Smooth muscle cell (in vitro differentiated cells): Measurements from ENCODE around the gene TUBGCP2. TPM values are rescaled to one million over a fixed set of nuclear protein-coding genes. Genes with fewer than 3 reads are reported as not detected.

Source experiments
- DNase-seq: peaks from one replicate; lab custom pipeline; 2025; ENCODE audit not compliant: unreplicated experiment; lab: John Stamatoyannopoulos, UW
- H2AFZ ChIP-seq: fragments of 200-600 bp; sonication (generic); 2 replicates; pipeline ENCODE4 v1.6.0; 2016; ENCODE audit warnings: antibody characterized with exemption, low read depth, mild to moderate bottlenecking
- H3F3A ChIP-seq: fragments of 200-600 bp; sonication (generic); 2 replicates; pipeline ENCODE4 v1.6.0; 2017; ENCODE audit warnings: antibody characterized with exemption, low read depth
- H3K27ac ChIP-seq: fragments of 200-600 bp; sonication (generic); 2 replicates; pipeline ENCODE4 v1.5.1; 2016; ENCODE audit warnings: low read depth, mild to moderate bottlenecking
- H3K27me3 ChIP-seq: fragments of 200-600 bp; sonication (generic); 2 replicates; pipeline ENCODE4 v1.6.1; 2016; ENCODE audit warnings: low read depth, mild to moderate bottlenecking
- H3K36me3 ChIP-seq: fragments of 200-600 bp; sonication (generic); 2 replicates; pipeline ENCODE4 v1.5.1; 2016; ENCODE audit warnings: low read depth
- H3K4me1 ChIP-seq: fragments of 200-600 bp; sonication (generic); 2 replicates; pipeline ENCODE4 v1.5.1; 2016; ENCODE audit warnings: low read depth
- H3K4me2 ChIP-seq: fragments of 200-600 bp; sonication (generic); 2 replicates; pipeline ENCODE4 v1.6.0; 2016; ENCODE audit warnings: mild to moderate bottlenecking
- H3K4me3 ChIP-seq: fragments of 200-600 bp; sonication (generic); 2 replicates; pipeline ENCODE4 v1.5.1; 2016; ENCODE audit warnings: mild to moderate bottlenecking
- H3K79me2 ChIP-seq: fragments of 200-600 bp; sonication (generic); 2 replicates; pipeline ENCODE4 v1.6.0; 2016; ENCODE audit warnings: low read depth, mild to moderate bottlenecking
- H3K9ac ChIP-seq: fragments of 200-600 bp; sonication (generic); 2 replicates; pipeline ENCODE4 v1.6.0; 2016; ENCODE audit warnings: low read depth
- H3K9me3 ChIP-seq: fragments of 200-600 bp; sonication (generic); replicated peaks from 2 replicates; pipeline ENCODE4 v1.5.1; 2016; ENCODE audit warnings: low read depth
- H4K20me1 ChIP-seq: fragments of 200-600 bp; sonication (generic); 2 replicates; pipeline ENCODE4 v1.6.0; 2016; ENCODE audit warnings: low read depth
- WGBS: methylation state at CpG from one replicate; pipeline ENCODE4 v1.1.7; 2016; ENCODE audit warnings: low lambda C conversion rate; 5-methylcytosine and 5-hydroxymethylcytosine counted together
- polyA plus RNA-seq: library from polyadenylated mRNA; unstranded; fragments of >200 nt; fragmentation: Nextera tagmentation; extraction: Ambion mirVana; gene quantifications from 2 replicates; pipeline ENCODE4 v1.2.1, GENCODE V29; 2016
- total RNA-seq: library from RNA; depleted of rRNA; stranded (reverse); fragments of >200 nt; gene quantifications from 2 replicates; pipeline ENCODE4 v1.2.3, GENCODE V29; 2014
- TF ChIP-seq, protein P1 (sequence below): fragments of 200-600 bp; sonication (generic); IDR thresholded peaks from 2 replicates; pipeline ENCODE4 v1.5.1; 2017; ENCODE audit warnings: borderline replicate concordance, mild to moderate bottlenecking, antibody characterized with exemption; ENCODE audit not compliant: insufficient read depth, poor library complexity, severe bottlenecking

Gene TUBGCP2
- total and polyA plus RNA-seq, 2 experiments from 2014 or later = 39.5 to 40.5 TPM

DNA sequence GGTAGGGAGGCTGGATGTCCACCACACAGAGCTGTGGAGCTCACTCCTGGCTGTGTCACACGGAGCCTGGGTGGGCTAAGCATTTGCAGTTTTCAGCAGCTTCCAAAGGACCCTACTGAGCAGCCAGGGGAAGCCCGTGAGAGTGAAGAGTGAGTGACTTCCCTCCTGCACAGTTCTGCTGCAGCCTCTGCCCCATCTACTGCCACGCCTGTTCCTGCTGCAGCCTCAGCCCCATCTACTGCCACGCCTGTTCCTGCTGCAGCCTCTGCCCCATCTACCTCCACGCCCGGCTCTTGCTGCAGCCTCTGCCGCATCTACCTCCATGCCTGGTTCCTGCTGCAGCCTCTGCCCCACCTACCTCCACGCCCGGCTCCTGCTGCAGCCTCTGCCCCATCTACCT lies 44.2 kb downstream of the TUBGCP2 start:
- no peak for DNase-seq
- Histone ChIP-seq H3K27me3 (no peaks in the 10 kb centered on the region), H3K4me3 (no peak overlapping the region), H3K4me1 (peaks cover 10% of the 10 kb centered on the region), H3K27ac (no peak overlapping the region), H3K36me3 (no peaks in the 10 kb centered on the region), H2AFZ (no peak overlapping the region), H3K9ac (no peak overlapping the region), H3K4me2 (no peak overlapping the region), H4K20me1 (no peaks in the 10 kb centered on the region), H3K79me2 (no peaks in the 10 kb centered on the region), H3K9me3 (no peaks in the 10 kb centered on the region), H3F3A (no peaks in the 10 kb centered on the region)
- TF ChIP-seq, protein P1, sequence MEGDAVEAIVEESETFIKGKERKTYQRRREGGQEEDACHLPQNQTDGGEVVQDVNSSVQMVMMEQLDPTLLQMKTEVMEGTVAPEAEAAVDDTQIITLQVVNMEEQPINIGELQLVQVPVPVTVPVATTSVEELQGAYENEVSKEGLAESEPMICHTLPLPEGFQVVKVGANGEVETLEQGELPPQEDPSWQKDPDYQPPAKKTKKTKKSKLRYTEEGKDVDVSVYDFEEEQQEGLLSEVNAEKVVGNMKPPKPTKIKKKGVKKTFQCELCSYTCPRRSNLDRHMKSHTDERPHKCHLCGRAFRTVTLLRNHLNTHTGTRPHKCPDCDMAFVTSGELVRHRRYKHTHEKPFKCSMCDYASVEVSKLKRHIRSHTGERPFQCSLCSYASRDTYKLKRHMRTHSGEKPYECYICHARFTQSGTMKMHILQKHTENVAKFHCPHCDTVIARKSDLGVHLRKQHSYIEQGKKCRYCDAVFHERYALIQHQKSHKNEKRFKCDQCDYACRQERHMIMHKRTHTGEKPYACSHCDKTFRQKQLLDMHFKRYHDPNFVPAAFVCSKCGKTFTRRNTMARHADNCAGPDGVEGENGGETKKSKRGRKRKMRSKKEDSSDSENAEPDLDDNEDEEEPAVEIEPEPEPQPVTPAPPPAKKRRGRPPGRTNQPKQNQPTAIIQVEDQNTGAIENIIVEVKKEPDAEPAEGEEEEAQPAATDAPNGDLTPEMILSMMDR = no peak
- WGBS = 90% methylated on average over 9 of the region's 9 CpGs

DNA sequence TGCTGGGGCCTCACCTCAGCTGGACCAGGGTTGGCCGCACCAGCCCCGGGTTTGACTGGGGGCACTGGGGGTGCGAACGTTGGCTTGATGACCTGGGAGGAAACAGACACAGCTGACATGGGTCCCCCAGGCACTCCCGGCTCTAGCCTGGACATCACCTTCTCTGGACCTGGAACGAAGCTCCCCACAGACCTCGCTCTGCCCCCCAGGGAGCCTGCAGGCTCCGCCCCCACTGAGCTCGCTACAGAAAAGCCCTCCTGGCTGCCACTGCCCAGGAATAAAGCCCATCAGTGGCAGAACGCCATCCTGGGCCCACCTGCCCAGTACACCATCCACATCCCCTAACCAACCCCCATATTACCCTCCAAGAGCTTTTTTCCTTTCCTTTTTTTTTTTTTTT lies 45.0 kb downstream of the TUBGCP2 start:
- Histone ChIP-seq H4K20me1 (no peaks in the 10 kb centered on the region), H3K27me3 (no peaks in the 10 kb centered on the region), H3K4me2 (no peak overlapping the region), H2AFZ (no peak overlapping the region), H3F3A (no peaks in the 10 kb centered on the region), H3K9me3 (no peaks in the 10 kb centered on the region), H3K27ac (no peak overlapping the region), H3K9ac (no peak overlapping the region), H3K4me3 (no peak overlapping the region), H3K4me1 (peaks cover 14% of the 10 kb centered on the region), H3K36me3 (no peaks in the 10 kb centered on the region), H3K79me2 (no peaks in the 10 kb centered on the region)
- DNase-seq = no peak
- WGBS = 92% methylated on average over 10 of the region's 10 CpGs
- TF ChIP-seq, protein P1 = no peak

DNA sequence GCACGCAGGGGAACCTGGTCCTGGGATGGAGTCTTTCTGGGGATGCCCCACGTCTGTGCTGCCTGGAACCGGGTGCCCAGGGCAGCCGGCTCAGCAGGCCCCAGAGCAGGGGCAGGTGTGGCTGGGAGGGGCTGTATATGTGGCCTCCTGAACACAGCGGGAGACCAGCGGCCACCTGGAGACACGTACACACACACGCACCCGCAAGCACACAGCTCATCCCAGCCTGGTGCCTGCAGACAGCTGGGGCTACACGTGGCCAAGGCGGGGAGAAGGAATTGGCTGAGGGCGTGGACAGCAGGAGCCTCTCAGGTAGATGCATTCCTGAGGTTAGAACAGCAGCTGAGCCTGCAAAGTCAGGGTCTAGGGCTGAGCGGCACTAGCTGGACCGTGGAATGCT lies 46.0 kb downstream of the TUBGCP2 start:
- TF ChIP-seq, protein P1 = no peak
- Histone ChIP-seq H3K4me2 (no peak overlapping the region), H3K27me3 (no peaks in the 10 kb centered on the region), H2AFZ (no peak overlapping the region), H3K36me3 (no peaks in the 10 kb centered on the region), H3K4me1 (peaks cover 17% of the 10 kb centered on the region), H3K9ac (no peak overlapping the region), H3K9me3 (no peaks in the 10 kb centered on the region), H4K20me1 (no peaks in the 10 kb centered on the region), H3K27ac (no peak overlapping the region), H3K79me2 (no peaks in the 10 kb centered on the region), H3K4me3 (no peak overlapping the region), H3F3A (no peaks in the 10 kb centered on the region)
- 89% methylated on average over 14 of the region's 14 CpGs for WGBS
- DNase-seq = no peak

DNA sequence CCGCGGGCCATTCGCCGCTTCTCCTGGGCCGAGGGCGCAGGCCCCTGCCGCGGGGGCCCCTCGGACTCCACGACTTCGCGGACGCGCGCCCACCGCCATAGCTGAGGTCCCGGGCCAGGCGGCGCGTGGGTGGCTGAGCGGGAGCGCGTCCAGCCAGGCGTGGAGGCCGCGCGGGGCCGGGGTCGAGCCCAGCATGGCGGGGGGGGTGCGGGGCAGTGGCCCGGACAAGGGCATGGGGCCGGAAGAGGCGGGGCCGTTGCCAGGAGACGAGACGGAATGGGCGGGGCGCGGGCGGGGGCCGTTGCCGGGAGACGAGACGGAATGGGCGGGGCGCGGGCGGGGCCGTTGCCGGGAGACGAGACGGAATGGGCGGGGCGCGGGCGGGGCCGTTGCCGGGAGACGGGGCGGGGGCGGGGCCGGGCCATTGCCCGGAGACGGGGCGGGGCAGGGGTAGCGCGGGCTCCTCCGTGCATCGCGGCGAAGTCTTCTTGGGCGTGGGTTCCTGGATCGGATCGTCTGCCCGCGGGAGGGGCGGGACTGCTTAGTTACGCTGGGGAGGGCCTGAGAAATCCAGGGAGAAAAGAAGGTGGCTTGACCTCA lies 46.8 kb downstream of the TUBGCP2 start:
- Histone ChIP-seq H3F3A (no peaks in the 10 kb centered on the region), H3K4me3 (peak overlapping the region; percentile 74), H3K9me3 (no peaks in the 10 kb centered on the region), H2AFZ (peak overlapping the region; percentile 49), H3K4me1 (peaks cover 24% of the 10 kb centered on the region), H3K9ac (peak overlapping the region; percentile 70), H3K4me2 (peak overlapping the region; percentile 96), H4K20me1 (no peaks in the 10 kb centered on the region), H3K27ac (peak overlapping the region; percentile 31), H3K36me3 (no peaks in the 10 kb centered on the region), H3K27me3 (no peaks in the 10 kb centered on the region), H3K79me2 (no peaks in the 10 kb centered on the region)
- TF ChIP-seq, protein P1 = no peak
- 3% methylated on average over 7 of the region's 79 CpGs for WGBS
- peak; percentile 56 for DNase-seq
